Thyroid gland (tissue), 4 donors: ENCODE measurements around the gene DCLK2.

Source experiments
- POLR2A ChIP-seq, 2 donors: fragments of 450-650 bp; IDR thresholded peaks; one replicate each; pipeline ENCODE4 v1.6.1; 2017; ENCODE audit warnings: antibody characterized with exemption in 2 of 2, mild to moderate bottlenecking in 2 of 2, moderate library complexity in 1 of 2
- TF ChIP-seq, protein P1 (sequence below), 6 experiments: fragments of 200-600 bp in 3 of 6; fragments of 450-650 bp in 3 of 6; sonication (generic) in 3 of 6; IDR thresholded peaks; one replicate each; pipeline ENCODE4 v1.5.1; 2016 to 2019; ENCODE audit warnings: antibody characterized with exemption in 6 of 6, mild to moderate bottlenecking in 2 of 6, inconsistent platforms in 1 of 6, moderate library complexity in 1 of 6

DNA sequence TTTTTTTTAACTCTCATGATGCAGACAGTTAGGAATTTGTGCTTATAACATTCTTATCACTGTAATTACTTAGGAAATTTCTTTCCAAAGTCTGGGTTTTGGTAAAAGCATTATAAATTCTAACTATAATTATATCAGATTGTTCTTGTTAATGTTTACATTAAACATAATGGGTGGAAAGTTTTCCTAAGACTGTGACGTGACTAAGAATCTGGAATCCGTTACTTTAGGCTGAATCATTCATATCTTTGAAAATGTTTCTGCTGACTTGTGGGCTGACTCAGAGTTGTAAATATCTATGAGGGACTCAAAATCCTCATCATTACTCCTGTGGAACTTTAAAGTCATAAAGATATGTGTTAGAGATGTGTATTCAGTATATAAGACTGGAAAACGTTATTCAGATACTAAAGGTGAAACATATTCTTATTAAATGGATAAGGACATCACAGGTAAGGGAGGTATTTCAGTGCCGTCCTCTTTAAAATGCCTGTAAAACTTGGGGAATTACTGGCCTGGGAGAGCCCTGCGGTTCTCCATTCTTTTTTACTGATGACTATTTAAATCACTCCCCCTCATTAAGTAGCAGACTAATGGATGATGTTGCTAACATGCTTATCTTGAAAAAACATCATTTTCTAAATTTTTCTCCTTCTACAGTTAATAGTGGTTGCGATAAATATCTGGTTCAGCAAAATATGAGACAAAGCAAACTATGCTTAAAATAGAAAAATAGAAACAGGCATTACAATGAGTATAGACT lies 159.0 kb downstream of the DCLK2 start:
- TF ChIP-seq, protein P1, sequence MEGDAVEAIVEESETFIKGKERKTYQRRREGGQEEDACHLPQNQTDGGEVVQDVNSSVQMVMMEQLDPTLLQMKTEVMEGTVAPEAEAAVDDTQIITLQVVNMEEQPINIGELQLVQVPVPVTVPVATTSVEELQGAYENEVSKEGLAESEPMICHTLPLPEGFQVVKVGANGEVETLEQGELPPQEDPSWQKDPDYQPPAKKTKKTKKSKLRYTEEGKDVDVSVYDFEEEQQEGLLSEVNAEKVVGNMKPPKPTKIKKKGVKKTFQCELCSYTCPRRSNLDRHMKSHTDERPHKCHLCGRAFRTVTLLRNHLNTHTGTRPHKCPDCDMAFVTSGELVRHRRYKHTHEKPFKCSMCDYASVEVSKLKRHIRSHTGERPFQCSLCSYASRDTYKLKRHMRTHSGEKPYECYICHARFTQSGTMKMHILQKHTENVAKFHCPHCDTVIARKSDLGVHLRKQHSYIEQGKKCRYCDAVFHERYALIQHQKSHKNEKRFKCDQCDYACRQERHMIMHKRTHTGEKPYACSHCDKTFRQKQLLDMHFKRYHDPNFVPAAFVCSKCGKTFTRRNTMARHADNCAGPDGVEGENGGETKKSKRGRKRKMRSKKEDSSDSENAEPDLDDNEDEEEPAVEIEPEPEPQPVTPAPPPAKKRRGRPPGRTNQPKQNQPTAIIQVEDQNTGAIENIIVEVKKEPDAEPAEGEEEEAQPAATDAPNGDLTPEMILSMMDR (IDR thresholded peaks at IDR 0.05) = no peak
- no peak for TF ChIP-seq POLR2A (IDR thresholded peaks at IDR 0.05)
